SU-DHL-6 (cell line): ENCODE data around the gene ANAPC2.

Source experiments
- H2AFZ ChIP-seq: fragments of 200-600 bp; sonication (generic); 2 replicates; pipeline ENCODE4 v1.6.1; 2014; ENCODE audit warnings: low read depth, mild to moderate bottlenecking, moderate library complexity, mixed read lengths, antibody characterized with exemption, low read length; ENCODE audit not compliant: severe bottlenecking
- H3F3A ChIP-seq: fragments of 200-600 bp; shearing (Covaris generic); 2 replicates; pipeline ENCODE4 v1.6.0; 2016; ENCODE audit warnings: antibody characterized with exemption, mild to moderate bottlenecking; ENCODE audit not compliant: insufficient read depth
- H3K27ac ChIP-seq: fragments of 200-600 bp; sonication (generic); 2 replicates; pipeline ENCODE4 v1.5.1; 2016; ENCODE audit warnings: low read depth, mild to moderate bottlenecking, low read length, moderate library complexity, mixed read lengths
- H3K27me3 ChIP-seq: fragments of 200-600 bp; sonication (generic), shearing (Covaris generic); 2 replicates; pipeline ENCODE4 v1.6.0; 2014; ENCODE audit warnings: mild to moderate bottlenecking, low read length
- H3K36me3 ChIP-seq: fragments of 200-600 bp; sonication (generic); 2 replicates; pipeline ENCODE4 v1.6.1; 2014; ENCODE audit warnings: mild to moderate bottlenecking, low read length, mixed read lengths
- H3K4me2 ChIP-seq: fragments of 300-600, 200-600 bp; shearing (Covaris generic), sonication (generic); 2 replicates; pipeline ENCODE4 v1.6.0; 2014; ENCODE audit warnings: low read length, low read depth, mild to moderate bottlenecking; ENCODE audit not compliant: poor library complexity, severe bottlenecking
- H3K4me3 ChIP-seq: fragments of 200-600 bp; sonication (generic); 2 replicates; pipeline ENCODE4 v1.5.1; 2014; ENCODE audit warnings: antibody characterized with exemption, low read length, mild to moderate bottlenecking, mixed read lengths; ENCODE audit not compliant: insufficient read depth, poor library complexity, severe bottlenecking
- H3K79me2 ChIP-seq: fragments of 200-600 bp; sonication (generic); 2 replicates; pipeline ENCODE4 v1.6.1; 2014; ENCODE audit warnings: mild to moderate bottlenecking, low read length, moderate library complexity; ENCODE audit not compliant: insufficient read depth
- H3K9ac ChIP-seq: fragments of 200-600 bp; sonication (generic); 2 replicates; pipeline ENCODE4 v1.7.0; 2014; ENCODE audit warnings: mild to moderate bottlenecking, low read length
- H3K9me2 ChIP-seq: fragments of 200-600 bp; sonication (generic); replicated peaks from 2 replicates; pipeline ENCODE4 v1.6.1; 2014; ENCODE audit warnings: low read length; ENCODE audit not compliant: insufficient read depth
- H3K9me3 ChIP-seq: fragments of 200-600 bp; sonication (generic); 2 replicates; pipeline ENCODE4 v1.6.1; 2014; ENCODE audit warnings: low read length, mixed read lengths; ENCODE audit not compliant: insufficient read depth
- H4K20me1 ChIP-seq: fragments of 200-600 bp; sonication (generic); 2 replicates; pipeline ENCODE4 v1.6.1; 2014; ENCODE audit warnings: low read depth, mild to moderate bottlenecking, antibody characterized with exemption, low read length, moderate library complexity, mixed read lengths
- EZH2phosphoT487 ChIP-seq: fragments of 200-600 bp; sonication (generic), shearing (Covaris generic); conservative IDR thresholded peaks from 2 replicates; pipeline ENCODE4 v1.6.1; 2018; ENCODE audit warnings: mild to moderate bottlenecking, antibody characterized with exemption, low read length, moderate library complexity, mixed read lengths
- TF ChIP-seq, protein P1 (sequence below): fragments of 200-600 bp; sonication (generic); IDR thresholded peaks from one replicate; pipeline ENCODE4 v1.5.1; 2017; ENCODE audit warnings: antibody characterized with exemption, mild to moderate bottlenecking, low read length, moderate library complexity; ENCODE audit not compliant: insufficient read depth, poor library complexity, severe bottlenecking

The ANAPC2 gene

GRCh38 chr9:137188490-137189296 is at the start of gene ANAPC2, which contains the start of gene SSNA1:
TSS of gene ANAPC2 (minus strand) at chr9:137188560. CDS start at chr9:137188532, 28 bp downstream.
TSS of gene SSNA1 (plus strand) at chr9:137188676. CDS start at chr9:137188727, 51 bp downstream.
- H3K9me3 ChIP-seq, result no peaks in the 10 kb centered on the region
- H3K27me3 ChIP-seq, result no peaks in the 10 kb centered on the region
- H3F3A ChIP-seq, result no peaks in the 10 kb centered on the region
- TF ChIP-seq EZH2phosphoT487, result no peak
- TF ChIP-seq, protein P1, sequence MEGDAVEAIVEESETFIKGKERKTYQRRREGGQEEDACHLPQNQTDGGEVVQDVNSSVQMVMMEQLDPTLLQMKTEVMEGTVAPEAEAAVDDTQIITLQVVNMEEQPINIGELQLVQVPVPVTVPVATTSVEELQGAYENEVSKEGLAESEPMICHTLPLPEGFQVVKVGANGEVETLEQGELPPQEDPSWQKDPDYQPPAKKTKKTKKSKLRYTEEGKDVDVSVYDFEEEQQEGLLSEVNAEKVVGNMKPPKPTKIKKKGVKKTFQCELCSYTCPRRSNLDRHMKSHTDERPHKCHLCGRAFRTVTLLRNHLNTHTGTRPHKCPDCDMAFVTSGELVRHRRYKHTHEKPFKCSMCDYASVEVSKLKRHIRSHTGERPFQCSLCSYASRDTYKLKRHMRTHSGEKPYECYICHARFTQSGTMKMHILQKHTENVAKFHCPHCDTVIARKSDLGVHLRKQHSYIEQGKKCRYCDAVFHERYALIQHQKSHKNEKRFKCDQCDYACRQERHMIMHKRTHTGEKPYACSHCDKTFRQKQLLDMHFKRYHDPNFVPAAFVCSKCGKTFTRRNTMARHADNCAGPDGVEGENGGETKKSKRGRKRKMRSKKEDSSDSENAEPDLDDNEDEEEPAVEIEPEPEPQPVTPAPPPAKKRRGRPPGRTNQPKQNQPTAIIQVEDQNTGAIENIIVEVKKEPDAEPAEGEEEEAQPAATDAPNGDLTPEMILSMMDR, result peak; percentile 65
- H3K27ac ChIP-seq, result peak within 1 kb of the TSS; percentile 85
- H3K4me2 ChIP-seq, result peak within 1 kb of the TSS; percentile 79
- no peaks in the 10 kb centered on the region for H3K36me3 ChIP-seq
- H4K20me1 ChIP-seq, result no peaks in the 10 kb centered on the region
- H3K9ac ChIP-seq, result peak within 1 kb of the TSS; percentile 97
- peak within 1 kb of the TSS; percentile 96 for H3K4me3 ChIP-seq
- peaks cover 20% of the 10 kb centered on the region for H3K79me2 ChIP-seq
- no peaks in the 10 kb centered on the region for H3K9me2 ChIP-seq
- H2AFZ ChIP-seq, result peak within 1 kb of the TSS; percentile 90

GRCh38 chr9:137236936-137237421 is 48.6 kb upstream of the ANAPC2 start:
- H3K27ac ChIP-seq, result no peak overlapping the region
- H4K20me1 ChIP-seq, result peaks cover 4% of the 10 kb centered on the region; the same call in 1 of the 2 replicates
- H3K9me2 ChIP-seq, result no peaks in the 10 kb centered on the region
- peak overlapping the region; percentile 32 for H3K4me2 ChIP-seq
- H3K9me3 ChIP-seq, result no peaks in the 10 kb centered on the region
- H3K4me3 ChIP-seq, result no peak overlapping the region
- no peaks in the 10 kb centered on the region for H3K27me3 ChIP-seq
- peaks cover under 1% of the 10 kb centered on the region; the same call in 1 of the 2 replicates for H3K36me3 ChIP-seq
- TF ChIP-seq, protein P1, result no peak
- TF ChIP-seq EZH2phosphoT487, result no peak
- no peak overlapping the region for H2AFZ ChIP-seq
- no peaks in the 10 kb centered on the region for H3F3A ChIP-seq
- peak overlapping the region; percentile 28; the same call in 1 of the 2 replicates for H3K9ac ChIP-seq
- H3K79me2 ChIP-seq, result peaks cover 5% of the 10 kb centered on the region

DNA sequence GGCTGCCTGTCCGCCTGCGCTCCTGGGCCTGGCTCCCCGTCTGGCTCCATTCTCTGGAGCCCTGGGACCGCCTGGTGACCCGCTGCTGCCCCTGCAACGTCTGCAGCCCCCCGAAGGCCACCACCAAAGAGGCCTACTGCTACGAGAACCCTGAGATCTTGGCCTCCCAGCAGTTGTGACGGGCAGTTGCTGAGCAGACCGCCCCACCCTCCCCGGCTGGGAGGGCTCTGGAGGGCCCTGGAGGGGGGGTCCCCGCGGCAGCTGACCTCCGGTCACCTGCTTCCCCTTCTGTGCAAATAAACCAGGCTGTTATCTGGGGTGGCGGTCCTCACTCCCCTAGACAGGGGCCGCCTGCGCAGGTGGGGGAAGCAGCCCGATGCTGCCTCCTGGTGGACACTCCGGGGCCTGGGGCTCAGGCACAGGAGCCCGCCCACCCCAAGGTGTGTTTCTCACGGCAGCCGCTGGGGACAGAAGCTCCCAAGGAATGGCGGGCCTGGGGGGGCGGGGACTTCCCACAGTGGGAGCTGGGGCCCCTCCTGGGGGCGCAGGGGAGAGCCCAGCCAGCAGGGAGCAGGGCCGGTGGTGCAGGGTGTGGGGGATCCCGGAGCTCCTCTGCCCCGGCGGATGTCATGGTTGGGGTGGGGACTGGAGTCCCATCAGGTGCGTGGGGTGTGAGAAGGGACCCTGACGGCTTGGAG is 48.0 kb upstream of the ANAPC2 start:
- H3K9me3 ChIP-seq, result no peaks in the 10 kb centered on the region
- H3K9ac ChIP-seq, result peak overlapping the region; percentile 28; the same call in 1 of the 2 replicates
- H4K20me1 ChIP-seq, result no peaks in the 10 kb centered on the region
- H3K27me3 ChIP-seq, result no peaks in the 10 kb centered on the region
- H3K27ac ChIP-seq, result no peak overlapping the region
- no peaks in the 10 kb centered on the region; the same call in 1 of the 2 replicates for H3K79me2 ChIP-seq
- no peak overlapping the region for H2AFZ ChIP-seq
- H3K9me2 ChIP-seq, result no peaks in the 10 kb centered on the region
- H3K4me3 ChIP-seq, result no peak overlapping the region
- no peaks in the 10 kb centered on the region for H3F3A ChIP-seq
- peak overlapping the region; percentile 32 for H3K4me2 ChIP-seq
- no peaks in the 10 kb centered on the region for H3K36me3 ChIP-seq
- TF ChIP-seq, protein P1, result peak; percentile 99
- no peak for TF ChIP-seq EZH2phosphoT487
